Measurements from ENCODE around the gene DENND1A.

Gene DENND1A

GRCh38 chr9:123772967-123773366, 157.0 kb downstream of the DENND1A start:
- no peak for TF ChIP-seq FOXP2 (optimal IDR thresholded peaks at IDR 0.05; ENCODE audit: borderline replicate concordance, extremely low read depth, extremely low read length, insufficient read depth)
- no peak for TF ChIP-seq POLR2AphosphoS5 (IDR thresholded peaks at IDR 0.05; ENCODE audit: low read depth, low read length)
- TF ChIP-seq TAF1 (IDR thresholded peaks at IDR 0.05; ENCODE audit: borderline replicate concordance, insufficient read depth, low read length), result no peak
- TF ChIP-seq REST (IDR thresholded peaks at IDR 0.05; ENCODE audit: insufficient read depth in 1 of 2, low read depth in 2 of 2, low read length in 2 of 2), result no peak
- TF ChIP-seq SIN3A (IDR thresholded peaks at IDR 0.05; ENCODE audit: borderline replicate concordance, insufficient read depth, low read length), result no peak

GRCh38 chr9:123772374-123772773, 157.6 kb downstream of the DENND1A start:
- TF ChIP-seq FOXP2 (optimal IDR thresholded peaks at IDR 0.05; ENCODE audit: borderline replicate concordance, extremely low read depth, extremely low read length, insufficient read depth) (no peak), SIN3A (IDR thresholded peaks at IDR 0.05; ENCODE audit: borderline replicate concordance, insufficient read depth, low read length) (no peak), TAF1 (IDR thresholded peaks at IDR 0.05; ENCODE audit: borderline replicate concordance, insufficient read depth, low read length) (no peak), REST (IDR thresholded peaks at IDR 0.05; ENCODE audit: insufficient read depth in 1 of 2, low read depth in 2 of 2, low read length in 2 of 2) (no peak), POLR2AphosphoS5 (IDR thresholded peaks at IDR 0.05; ENCODE audit: low read depth, low read length) (no peak)

DNA sequence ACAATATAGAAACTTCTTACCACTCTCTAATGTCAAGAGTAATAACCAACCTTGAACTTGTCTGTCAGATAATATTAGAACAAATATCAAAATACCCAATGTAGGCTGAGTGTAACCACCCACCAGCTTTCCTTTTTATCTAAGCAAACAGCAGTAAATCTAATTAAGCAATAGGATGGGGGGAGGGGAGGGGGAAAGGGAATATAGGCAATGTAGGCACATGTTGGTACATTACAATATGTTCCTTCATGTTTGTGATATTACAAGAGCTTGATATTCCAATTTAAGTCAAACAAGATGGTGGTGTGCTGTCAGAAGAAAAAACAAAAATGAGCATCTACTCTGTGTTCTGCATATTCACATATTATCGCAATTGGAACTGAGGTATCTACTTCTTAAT, 158.2 kb downstream of the DENND1A start:
- TF ChIP-seq TAF1 (IDR thresholded peaks at IDR 0.05; ENCODE audit: borderline replicate concordance, insufficient read depth, low read length) (no peak), SIN3A (IDR thresholded peaks at IDR 0.05; ENCODE audit: borderline replicate concordance, insufficient read depth, low read length) (no peak), REST (IDR thresholded peaks at IDR 0.05; ENCODE audit: insufficient read depth in 1 of 2, low read depth in 2 of 2, low read length in 2 of 2) (no peak), POLR2AphosphoS5 (IDR thresholded peaks at IDR 0.05; ENCODE audit: low read depth, low read length) (no peak), FOXP2 (optimal IDR thresholded peaks at IDR 0.05; ENCODE audit: borderline replicate concordance, extremely low read depth, extremely low read length, insufficient read depth) (no peak)

DNA sequence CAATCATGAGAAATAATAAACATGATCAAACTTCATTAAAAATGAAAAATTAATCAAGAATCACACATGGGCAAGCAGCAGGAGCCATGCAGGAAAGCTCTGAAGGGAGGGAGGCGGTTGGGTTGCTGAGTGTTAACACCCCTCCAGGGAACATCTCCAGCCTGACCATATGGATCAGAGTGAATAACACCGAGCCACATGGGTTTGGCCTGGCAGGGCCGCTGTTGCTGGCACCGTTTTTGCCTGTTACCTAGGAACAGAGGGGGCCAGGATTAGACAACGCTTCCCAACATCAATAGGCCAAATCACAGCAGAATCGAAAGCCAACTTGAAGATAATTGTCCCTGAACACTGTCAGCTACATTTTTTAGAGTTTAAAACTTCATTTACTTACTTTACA, 160.2 kb downstream of the DENND1A start:
- TF ChIP-seq SIN3A (IDR thresholded peaks at IDR 0.05; ENCODE audit: borderline replicate concordance, insufficient read depth, low read length) (no peak), TAF1 (IDR thresholded peaks at IDR 0.05; ENCODE audit: borderline replicate concordance, insufficient read depth, low read length) (no peak), REST (IDR thresholded peaks at IDR 0.05; ENCODE audit: insufficient read depth in 1 of 2, low read depth in 2 of 2, low read length in 2 of 2) (no peak), POLR2AphosphoS5 (IDR thresholded peaks at IDR 0.05; ENCODE audit: low read depth, low read length) (no peak), FOXP2 (optimal IDR thresholded peaks at IDR 0.05; ENCODE audit: borderline replicate concordance, extremely low read depth, extremely low read length, insufficient read depth) (no peak)

Measured in PFSK-1 (cell line).